Suprapubic skin (tissue), 4 donors: ENCODE data around the gene ELAVL2. TPM values are rescaled to one million over a fixed set of nuclear protein-coding genes. Genes with fewer than 3 reads are reported as not detected.
A peak's percentile ranks its signal among the peaks of the same experiment; 100 is the strongest.

Experiments used
- DNase-seq, 2 donors: peaks; one replicate each; pipeline ENCODE4 v3.0.0-alpha.2; 2019; ENCODE audit warnings: low spot score in 2 of 2
- H3K27ac ChIP-seq: fragments of 200-600 bp; sonication (generic); one replicate; pipeline ENCODE4 v1.5.1; 2019
- H3K27me3 ChIP-seq: fragments of 200-600 bp; sonication (generic); one replicate; pipeline ENCODE4 v1.5.1; 2019
- H3K36me3 ChIP-seq: fragments of 200-600 bp; sonication (generic); one replicate; pipeline ENCODE4 v1.5.1; 2019
- H3K4me1 ChIP-seq: fragments of 200-600 bp; sonication (generic); one replicate; pipeline ENCODE4 v1.5.1; 2019
- H3K4me3 ChIP-seq: fragments of 200-600 bp; sonication (generic); one replicate; pipeline ENCODE4 v1.5.1; 2019; ENCODE audit warnings: mild to moderate bottlenecking
- H3K9me3 ChIP-seq: fragments of 200-600 bp; sonication (generic); one replicate; pipeline ENCODE4 v1.5.1; 2019
- CTCF ChIP-seq, 2 donors: fragments of 200-600 bp in 1 of 2; fragments of 450-650 bp in 1 of 2; sonication (generic) in 1 of 2; IDR thresholded peaks; one replicate each; pipeline ENCODE4 v1.5.1; 2016 to 2019; ENCODE audit warnings: antibody characterized with exemption in 2 of 2, mild to moderate bottlenecking in 1 of 2, moderate library complexity in 1 of 2
- EP300 ChIP-seq: sonication (generic); formaldehyde crosslinking; IDR thresholded peaks from one replicate; pipeline ENCODE4 v1.6.1; 2017; ENCODE audit warnings: antibody characterized with exemption
- POLR2A ChIP-seq, 2 donors: fragments of 450-650 bp; IDR thresholded peaks; one replicate each; pipeline ENCODE4 v1.6.1; 2017; ENCODE audit warnings: antibody characterized with exemption in 2 of 2, mild to moderate bottlenecking in 2 of 2, moderate library complexity in 2 of 2
- POLR2AphosphoS5 ChIP-seq, 3 donors: sonication (generic); formaldehyde crosslinking; IDR thresholded peaks; one replicate each; pipeline ENCODE4 v1.6.1; 2017; ENCODE audit warnings: antibody characterized with exemption in 3 of 3
- WGBS: methylation state at CpG from one replicate; pipeline ENCODE4 v1.1.5; 2018; 5-methylcytosine and 5-hydroxymethylcytosine counted together
- total RNA-seq, 4 donors: library from RNA; depleted of rRNA; stranded (reverse); fragments of >200 nt; gene quantifications; one replicate each; pipeline ENCODE4 v1.1.0, GENCODE V29; 2016

Gene ELAVL2
- total RNA-seq, 4 donors from 2014 or later, result 0.48 to 0.59 (median 0.55) TPM

GRCh38 chr9:23820451-23821374 lies 5.3 kb downstream of the ELAVL2 start:
- Histone ChIP-seq H3K4me1 (peaks cover 42% of the 10 kb centered on the region), H3K9me3 (no peaks in the 10 kb centered on the region), H3K36me3 (no peaks in the 10 kb centered on the region), H3K27ac (no peak overlapping the region), H3K4me3 (peak overlapping the region; percentile 67), H3K27me3 (peaks cover 63% of the 10 kb centered on the region)
- no peak for DNase-seq
- WGBS, result 7% methylated on average over 51 of the region's 80 CpGs
- TF ChIP-seq POLR2A (IDR thresholded peaks at IDR 0.05) (no peak), CTCF (IDR thresholded peaks at IDR 0.05) (no peak), EP300 (no peak), POLR2AphosphoS5 (IDR thresholded peaks at IDR 0.05) (no peak)

GRCh38 chr9:23819403-23819802 lies 6.6 kb downstream of the ELAVL2 start:
- Histone ChIP-seq H3K4me1 (peaks cover 29% of the 10 kb centered on the region), H3K9me3 (no peaks in the 10 kb centered on the region), H3K4me3 (no peak overlapping the region), H3K36me3 (no peaks in the 10 kb centered on the region), H3K27ac (no peak overlapping the region), H3K27me3 (peaks cover 52% of the 10 kb centered on the region)
- no peak for TF ChIP-seq POLR2AphosphoS5 (IDR thresholded peaks at IDR 0.05)
- TF ChIP-seq EP300, result no peak
- TF ChIP-seq POLR2A (IDR thresholded peaks at IDR 0.05), result no peak
- TF ChIP-seq CTCF (IDR thresholded peaks at IDR 0.05), result no peak
- no peak for DNase-seq

GRCh38 chr9:23814243-23814642 lies 11.8 kb downstream of the ELAVL2 start:
- Histone ChIP-seq H3K4me3 (no peak overlapping the region), H3K36me3 (no peaks in the 10 kb centered on the region), H3K27me3 (peaks cover 5% of the 10 kb centered on the region), H3K4me1 (no peaks in the 10 kb centered on the region), H3K9me3 (no peaks in the 10 kb centered on the region), H3K27ac (no peak overlapping the region)
- no peak for TF ChIP-seq CTCF (IDR thresholded peaks at IDR 0.05)
- TF ChIP-seq POLR2A (IDR thresholded peaks at IDR 0.05), result no peak
- no peak for TF ChIP-seq POLR2AphosphoS5 (IDR thresholded peaks at IDR 0.05)
- no peak for TF ChIP-seq EP300
- 72% methylated on average over 3 of the region's 3 CpGs for WGBS
- DNase-seq, result no peak

- TF ChIP-seq POLR2AphosphoS5 (IDR thresholded peaks at IDR 0.05), result no peak
- no peak for TF ChIP-seq EP300
- no peak for TF ChIP-seq CTCF (IDR thresholded peaks at IDR 0.05)
- no peak for TF ChIP-seq POLR2A (IDR thresholded peaks at IDR 0.05)
- WGBS, result 89% methylated on average over 1 of the region's 1 CpG
Measured at GRCh38 chr9:23812673-23813072, 13.4 kb downstream of the ELAVL2 start.

GRCh38 chr9:23811633-23812032 lies 14.4 kb downstream of the ELAVL2 start:
- no peaks in the 10 kb centered on the region for H3K36me3 ChIP-seq
- DNase-seq, result no peak
- H3K9me3 ChIP-seq, result no peaks in the 10 kb centered on the region
- H3K27me3 ChIP-seq, result no peaks in the 10 kb centered on the region
- WGBS, result 39% methylated on average over 2 of the region's 2 CpGs
- no peaks in the 10 kb centered on the region for H3K4me1 ChIP-seq
- TF ChIP-seq EP300 (no peak), POLR2A (IDR thresholded peaks at IDR 0.05) (no peak), POLR2AphosphoS5 (IDR thresholded peaks at IDR 0.05) (no peak), CTCF (IDR thresholded peaks at IDR 0.05) (no peak)
- H3K27ac ChIP-seq, result no peak overlapping the region
- no peak overlapping the region for H3K4me3 ChIP-seq

More at GRCh38 chr9:23812673-23813072, 13.4 kb downstream of the ELAVL2 start:
- no peak for DNase-seq
- H3K27ac ChIP-seq, result no peak overlapping the region
- no peak overlapping the region for H3K4me3 ChIP-seq
- H3K27me3 ChIP-seq, result no peaks in the 10 kb centered on the region
- no peaks in the 10 kb centered on the region for H3K36me3 ChIP-seq
- H3K4me1 ChIP-seq, result no peaks in the 10 kb centered on the region
- H3K9me3 ChIP-seq, result no peaks in the 10 kb centered on the region
